PC-3 (cell line): ENCODE data around the gene ZNF622.

Experiments used
- EZH2 ChIP-seq: fragments of 300-600 bp; sonication (generic); IDR thresholded peaks from one replicate; pipeline ENCODE4 v1.6.1; 2017; ENCODE audit warnings: antibody characterized with exemption, mild to moderate bottlenecking, low read length; ENCODE audit not compliant: unreplicated experiment
- EZH2phosphoT487 ChIP-seq: fragments of 300-600 bp; sonication (generic); IDR thresholded peaks from 2 replicates; pipeline ENCODE4 v1.6.1; 2018; ENCODE audit warnings: mild to moderate bottlenecking, antibody characterized with exemption, low read length, borderline replicate concordance
- TF ChIP-seq, protein P1 (sequence below): fragments of 300-600 bp; sonication (generic); conservative IDR thresholded peaks from 2 replicates; pipeline ENCODE4 v1.5.1; 2017; ENCODE audit warnings: antibody characterized with exemption, low read depth, mild to moderate bottlenecking, low read length

DNA sequence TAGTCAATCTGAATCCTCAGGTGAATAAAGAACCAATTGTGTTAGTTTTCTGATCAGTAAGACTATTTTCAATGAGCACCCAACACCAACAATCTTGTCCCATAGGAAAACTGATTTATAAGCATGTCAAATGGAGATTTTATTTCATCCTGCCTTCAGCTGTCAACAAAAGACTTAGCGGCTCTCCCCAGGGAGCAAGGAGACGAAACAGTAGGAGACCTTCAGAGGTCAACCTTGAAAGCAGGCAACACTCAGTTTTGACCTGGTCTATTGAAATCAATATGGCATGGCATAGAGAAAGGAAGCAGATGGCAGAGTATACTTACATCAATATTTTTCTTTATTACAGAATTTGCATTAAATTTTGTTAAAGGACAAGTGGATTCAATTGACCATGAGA is 34.1 kb downstream of the ZNF622 start:
- no peak for TF ChIP-seq EZH2
- TF ChIP-seq, protein P1, sequence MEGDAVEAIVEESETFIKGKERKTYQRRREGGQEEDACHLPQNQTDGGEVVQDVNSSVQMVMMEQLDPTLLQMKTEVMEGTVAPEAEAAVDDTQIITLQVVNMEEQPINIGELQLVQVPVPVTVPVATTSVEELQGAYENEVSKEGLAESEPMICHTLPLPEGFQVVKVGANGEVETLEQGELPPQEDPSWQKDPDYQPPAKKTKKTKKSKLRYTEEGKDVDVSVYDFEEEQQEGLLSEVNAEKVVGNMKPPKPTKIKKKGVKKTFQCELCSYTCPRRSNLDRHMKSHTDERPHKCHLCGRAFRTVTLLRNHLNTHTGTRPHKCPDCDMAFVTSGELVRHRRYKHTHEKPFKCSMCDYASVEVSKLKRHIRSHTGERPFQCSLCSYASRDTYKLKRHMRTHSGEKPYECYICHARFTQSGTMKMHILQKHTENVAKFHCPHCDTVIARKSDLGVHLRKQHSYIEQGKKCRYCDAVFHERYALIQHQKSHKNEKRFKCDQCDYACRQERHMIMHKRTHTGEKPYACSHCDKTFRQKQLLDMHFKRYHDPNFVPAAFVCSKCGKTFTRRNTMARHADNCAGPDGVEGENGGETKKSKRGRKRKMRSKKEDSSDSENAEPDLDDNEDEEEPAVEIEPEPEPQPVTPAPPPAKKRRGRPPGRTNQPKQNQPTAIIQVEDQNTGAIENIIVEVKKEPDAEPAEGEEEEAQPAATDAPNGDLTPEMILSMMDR = no peak
- no peak for TF ChIP-seq EZH2phosphoT487
